ENCODE measurements around the gene CYP26B1. TPM values are rescaled to one million over a fixed set of nuclear protein-coding genes. Genes with fewer than 3 reads are reported as not detected.
A peak's percentile ranks its signal among the peaks of the same experiment; 100 is the strongest.

CYP26B1 gene
- total RNA-seq: 1 to 10 TPM; 1.0 to 1.9 TPM

- DNase-seq: no peak
- TF ChIP-seq CTCF (IDR thresholded peaks at IDR 0.05): no peak
- peaks cover 63% of the 10 kb centered on the region for H3K27me3 ChIP-seq
- peak within 1 kb of the TSS; percentile 37 for H3K4me3 ChIP-seq
- intact Hi-C loops (cut with DNase I): no loop called here
- no peak within 1 kb of the TSS for H3K9ac ChIP-seq (ENCODE audit: low read depth in 2 of 2, low read length in 2 of 2)
- H3K9me3 ChIP-seq: no peaks in the 10 kb centered on the region
- no peaks in the 10 kb centered on the region for H3K36me3 ChIP-seq
- peaks cover 24% of the 10 kb centered on the region for H3K4me1 ChIP-seq
- H3K27ac ChIP-seq: no peak within 1 kb of the TSS
Measured at GRCh38 chr2:72147303-72147971, at the start of gene CYP26B1. Gene CYP26B1 (minus strand): TSS chr2:72147862. CDS start chr2:72147834, 28 bp downstream.

- Histone ChIP-seq H3K27me3 (no peaks in the 10 kb centered on the region), H3K4me1 (no peaks in the 10 kb centered on the region), H3K4me3 (no peak overlapping the region), H3K27ac (no peak overlapping the region), H3K9ac (ENCODE audit: low read depth in 2 of 2, low read length in 2 of 2) (no peak overlapping the region), H3K9me3 (no peaks in the 10 kb centered on the region), H3K36me3 (no peaks in the 10 kb centered on the region)
- no peak for TF ChIP-seq CTCF (IDR thresholded peaks at IDR 0.05)
- no peak for DNase-seq
- intact Hi-C loops (cut with DNase I): no loop called here
Measured at GRCh38 chr2:72193723-72194122, 46.1 kb upstream of the CYP26B1 start.

DNA sequence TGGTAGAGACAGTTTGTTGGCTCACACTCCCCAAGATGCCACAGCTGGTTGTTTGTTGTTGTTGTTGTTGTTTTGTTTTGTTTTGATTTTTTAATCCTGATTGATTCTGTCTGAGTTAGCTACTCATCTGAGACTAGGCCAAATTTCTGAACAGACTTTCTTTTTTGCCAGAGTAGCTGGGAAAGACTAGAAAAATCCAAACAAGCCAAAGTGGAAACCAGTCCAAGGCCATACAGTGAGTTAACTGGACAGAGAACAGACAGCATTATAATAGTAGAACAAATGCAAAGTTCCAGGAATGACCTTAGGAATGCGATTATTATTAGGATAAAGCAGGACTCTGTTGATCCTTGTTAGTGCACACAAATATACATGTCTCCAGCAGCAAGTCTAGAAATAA is 43.8 kb upstream of the CYP26B1 start:
- H3K27ac ChIP-seq: no peak overlapping the region
- intact Hi-C loops (cut with DNase I): no loop called here
- no peaks in the 10 kb centered on the region for H3K36me3 ChIP-seq
- no peaks in the 10 kb centered on the region for H3K27me3 ChIP-seq
- TF ChIP-seq CTCF (IDR thresholded peaks at IDR 0.05): no peak
- H3K4me1 ChIP-seq: no peaks in the 10 kb centered on the region
- H3K9me3 ChIP-seq: no peaks in the 10 kb centered on the region
- H3K9ac ChIP-seq (ENCODE audit: low read depth in 2 of 2, low read length in 2 of 2): no peak overlapping the region
- no peak for DNase-seq
- no peak overlapping the region for H3K4me3 ChIP-seq

- peak; percentile 34 for DNase-seq
Measured at GRCh38 chr2:72185206-72185605, 37.5 kb upstream of the CYP26B1 start.

DNA sequence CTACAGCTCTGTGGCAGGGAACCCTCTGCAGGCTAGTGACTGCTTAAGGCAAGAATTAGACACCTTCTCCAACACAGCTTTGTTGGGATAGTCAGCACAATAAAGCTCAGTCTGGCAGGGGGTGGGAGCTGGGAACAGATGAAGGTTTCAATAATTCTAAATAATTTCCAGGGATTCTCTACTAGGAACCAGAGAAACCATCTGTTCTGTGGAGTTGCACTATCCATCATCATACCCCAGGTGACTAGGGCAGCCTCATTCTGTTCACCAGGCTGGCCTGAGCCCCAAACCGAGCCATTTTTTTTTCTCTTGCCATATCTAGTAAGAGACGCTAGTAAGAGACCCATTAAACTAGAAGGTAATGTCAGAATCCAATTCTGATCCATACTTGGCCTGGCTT is 35.8 kb upstream of the CYP26B1 start:
- intact Hi-C loops (cut with DNase I): no loop called here
- Histone ChIP-seq H3K9ac (ENCODE audit: low read depth in 2 of 2, low read length in 2 of 2) (no peak overlapping the region), H3K36me3 (no peaks in the 10 kb centered on the region), H3K9me3 (no peaks in the 10 kb centered on the region), H3K27ac (peak overlapping the region; percentile 26), H3K4me1 (no peaks in the 10 kb centered on the region), H3K4me3 (no peak overlapping the region), H3K27me3 (no peaks in the 10 kb centered on the region)
- no peak for DNase-seq
- TF ChIP-seq CTCF (IDR thresholded peaks at IDR 0.05): no peak

More at GRCh38 chr2:72185206-72185605, 37.5 kb upstream of the CYP26B1 start:
- TF ChIP-seq CTCF (IDR thresholded peaks at IDR 0.05): no peak
- H3K27me3 ChIP-seq: no peaks in the 10 kb centered on the region
- no peak overlapping the region for H3K9ac ChIP-seq (ENCODE audit: low read depth in 2 of 2, low read length in 2 of 2)
- no peak overlapping the region for H3K27ac ChIP-seq
- intact Hi-C loops (cut with DNase I): no loop called here
- H3K9me3 ChIP-seq: no peaks in the 10 kb centered on the region
- H3K36me3 ChIP-seq: no peaks in the 10 kb centered on the region
- H3K4me3 ChIP-seq: no peak overlapping the region
- H3K4me1 ChIP-seq: no peaks in the 10 kb centered on the region
